H9 (cell line): Measurements from ENCODE around the gene SLC25A18. TPM values are rescaled to one million over a fixed set of nuclear protein-coding genes. Genes with fewer than 3 reads are reported as not detected.

ENCODE experiments used
- DNase-seq: peaks from one replicate; pipeline ENCODE4 v3.0.0-alpha.2; 2017
- H2AFZ ChIP-seq: one replicate; pipeline ENCODE4 v1.6.1; 2013; ENCODE audit warnings: mild to moderate bottlenecking, low read length, control low read depth, moderate library complexity
- H2AK5ac ChIP-seq: 2 replicates; pipeline ENCODE4 v1.6.1; 2013; ENCODE audit warnings: low read length, control low read depth, mixed read lengths; ENCODE audit not compliant: insufficient read length
- H2BK120ac ChIP-seq: one replicate; pipeline ENCODE4 v1.6.1; 2013; ENCODE audit warnings: low read depth, mild to moderate bottlenecking, low read length, control low read depth, inconsistent platforms; ENCODE audit not compliant: poor library complexity, severe bottlenecking
- H2BK12ac ChIP-seq: 2 replicates; pipeline ENCODE4 v1.6.1; 2013; ENCODE audit warnings: low read length, control low read depth, mixed read lengths, low read depth; ENCODE audit not compliant: insufficient read length
- H2BK15ac ChIP-seq: 2 replicates; pipeline ENCODE4 v1.6.1; 2013; ENCODE audit warnings: low read depth, low read length, control low read depth
- H2BK20ac ChIP-seq: one replicate; pipeline ENCODE4 v1.6.1; 2013; ENCODE audit warnings: low read depth, mild to moderate bottlenecking, low read length, control low read depth, inconsistent platforms; ENCODE audit not compliant: poor library complexity, severe bottlenecking
- H2BK5ac ChIP-seq: 2 replicates; pipeline ENCODE4 v1.6.1; 2013; ENCODE audit warnings: low read length, control low read depth, mixed read lengths; ENCODE audit not compliant: insufficient read length
- H3K14ac ChIP-seq: 2 replicates; pipeline ENCODE4 v1.6.1; 2013; ENCODE audit warnings: low read length, control low read depth; ENCODE audit not compliant: insufficient read depth
- H3K18ac ChIP-seq: 2 replicates; pipeline ENCODE4 v1.6.1; 2013; ENCODE audit warnings: low read depth, mild to moderate bottlenecking, mixed read lengths, low read length, control low read depth; ENCODE audit not compliant: insufficient read length
- H3K23ac ChIP-seq: 2 replicates; pipeline ENCODE4 v1.6.1; 2013; ENCODE audit warnings: low read length, control low read depth, mixed read lengths, low read depth; ENCODE audit not compliant: insufficient read length
- H3K23me2 ChIP-seq: 2 replicates; pipeline ENCODE4 v1.6.1; 2013; ENCODE audit warnings: low read depth, mild to moderate bottlenecking, mixed read lengths, low read length, control low read depth; ENCODE audit not compliant: insufficient read length, poor library complexity, severe bottlenecking
- H3K27ac ChIP-seq: 2 replicates; pipeline ENCODE4 v1.5.1; 2013; ENCODE audit warnings: low read length, control low read depth, mixed read lengths, low read depth; ENCODE audit not compliant: insufficient read length
- H3K27me3 ChIP-seq: 2 replicates; pipeline ENCODE4 v1.6.1; 2013; ENCODE audit warnings: low read length, control low read depth, inconsistent platforms; ENCODE audit not compliant: insufficient read depth
- H3K4ac ChIP-seq: 2 replicates; pipeline ENCODE4 v1.6.1; 2013; ENCODE audit warnings: low read depth, mild to moderate bottlenecking, control low read depth, inconsistent platforms, low read length, moderate library complexity
- H3K4me1 ChIP-seq: 2 replicates; pipeline ENCODE4 v1.6.1; 2013; ENCODE audit warnings: low read length, control low read depth, inconsistent platforms; ENCODE audit not compliant: insufficient read depth
- H3K4me2 ChIP-seq: 2 replicates; pipeline ENCODE4 v1.6.1; 2013; ENCODE audit warnings: low read length, control low read depth, mixed read lengths; ENCODE audit not compliant: insufficient read length, insufficient read depth
- H3K56ac ChIP-seq: 2 replicates; pipeline ENCODE4 v1.6.1; 2013; ENCODE audit warnings: low read depth, mild to moderate bottlenecking, mixed read lengths, low read length, control low read depth; ENCODE audit not compliant: insufficient read length
- H3K79me1 ChIP-seq: 2 replicates; pipeline ENCODE4 v1.6.1; 2013; ENCODE audit warnings: low read depth, mild to moderate bottlenecking, moderate library complexity, low read length, control low read depth, inconsistent platforms; ENCODE audit not compliant: insufficient read depth, poor library complexity, severe bottlenecking
- H3K79me2 ChIP-seq: 2 replicates; pipeline ENCODE4 v1.6.1; 2013; ENCODE audit warnings: low read length, control low read depth, inconsistent platforms; ENCODE audit not compliant: insufficient read depth
- H3K9ac ChIP-seq: 2 replicates; pipeline ENCODE4 v1.6.1; 2013; ENCODE audit warnings: low read length, control low read depth, mixed read lengths; ENCODE audit not compliant: insufficient read length; ENCODE audit errors: extremely low read depth
- H3K9me3 ChIP-seq: one replicate; pipeline ENCODE4 v1.6.1; 2013; ENCODE audit warnings: low read depth, low read length, inconsistent platforms; ENCODE audit not compliant: control insufficient read depth
- H3T11ph ChIP-seq: one replicate; pipeline ENCODE4 v1.6.1; 2013; ENCODE audit warnings: mild to moderate bottlenecking, low read length, control low read depth, inconsistent platforms
- H4K20me1 ChIP-seq: one replicate; pipeline ENCODE4 v1.6.1; 2013; ENCODE audit not compliant: control insufficient read depth, insufficient read length, insufficient read depth
- H4K5ac ChIP-seq: 2 replicates; pipeline ENCODE4 v1.6.1; 2013; ENCODE audit warnings: low read depth, mild to moderate bottlenecking, mixed read lengths, low read length, control low read depth; ENCODE audit not compliant: insufficient read length
- H4K8ac ChIP-seq: replicated peaks from 2 replicates; pipeline ENCODE4 v1.6.1; 2013; ENCODE audit warnings: low read length, control low read depth, mixed read lengths, low read depth; ENCODE audit not compliant: insufficient read length
- H4K91ac ChIP-seq: 2 replicates; pipeline ENCODE4 v1.6.1; 2013; ENCODE audit warnings: low read depth, mild to moderate bottlenecking, moderate library complexity, mixed read lengths, low read length, control low read depth; ENCODE audit not compliant: insufficient read length
- H3K27ac Mint-ChIP-seq, 3 experiments: 2 replicates in 2 of 3; 3 replicates in 1 of 3; pipeline ENCODE4 v1.8.0; 2020 to 2021; ENCODE audit warnings: mixed read lengths in 3 of 3, mild to moderate bottlenecking in 1 of 3, moderate library complexity in 1 of 3
- H3K27me3 Mint-ChIP-seq: 2 replicates; pipeline ENCODE4 v1.8.0; 2021; ENCODE audit warnings: low read depth, mild to moderate bottlenecking, moderate library complexity, mixed read lengths
- H3K36me3 Mint-ChIP-seq, 3 experiments: 2 replicates in 2 of 3; 3 replicates in 1 of 3; pipeline ENCODE4 v1.8.0; 2020 to 2021; ENCODE audit warnings: low read depth in 3 of 3, mixed read lengths in 3 of 3; ENCODE audit not compliant: insufficient read depth in 1 of 3
- H3K4me1 Mint-ChIP-seq, 2 experiments: 2 replicates each; pipeline ENCODE4 v1.8.0; 2020; ENCODE audit warnings: mixed read lengths in 2 of 2
- H3K4me3 Mint-ChIP-seq, 2 experiments: 2 replicates in 1 of 2; 3 replicates in 1 of 2; pipeline ENCODE4 v1.8.0; 2020 to 2021; ENCODE audit warnings: mild to moderate bottlenecking in 2 of 2, mixed read lengths in 2 of 2, moderate library complexity in 1 of 2
- H3K9me3 Mint-ChIP-seq, 2 experiments: 2 replicates in 1 of 2; 3 replicates in 1 of 2; pipeline ENCODE4 v1.8.0; 2020; ENCODE audit warnings: mild to moderate bottlenecking in 2 of 2, mixed read lengths in 2 of 2, moderate library complexity in 1 of 2
- WGBS: extraction: QIAGEN DNeasy Blood & Tissue Kit; methylation state at CpG from one replicate; pipeline ENCODE4 v1.1.7; 2013; ENCODE audit warnings: missing lambda C conversion rate, low lambda C conversion rate, mixed read lengths; ENCODE audit not compliant: insufficient read length; ENCODE audit errors: extremely low coverage; 5-methylcytosine and 5-hydroxymethylcytosine counted together
- total RNA-seq: library from RNA; stranded (reverse); gene quantifications from 2 replicates; pipeline ENCODE4 v1.2.1, GENCODE V29; 2021
- TF ChIP-seq, protein P1 (sequence below): fragments of 200-600 bp; sonication (generic); conservative IDR thresholded peaks from 3 replicates; pipeline ENCODE4 v1.8.0; 2021; ENCODE audit warnings: antibody characterized with exemption, mild to moderate bottlenecking

The SLC25A18 gene
- total RNA-seq, 1 experiment from 2014 or later = 2.3 TPM

DNA sequence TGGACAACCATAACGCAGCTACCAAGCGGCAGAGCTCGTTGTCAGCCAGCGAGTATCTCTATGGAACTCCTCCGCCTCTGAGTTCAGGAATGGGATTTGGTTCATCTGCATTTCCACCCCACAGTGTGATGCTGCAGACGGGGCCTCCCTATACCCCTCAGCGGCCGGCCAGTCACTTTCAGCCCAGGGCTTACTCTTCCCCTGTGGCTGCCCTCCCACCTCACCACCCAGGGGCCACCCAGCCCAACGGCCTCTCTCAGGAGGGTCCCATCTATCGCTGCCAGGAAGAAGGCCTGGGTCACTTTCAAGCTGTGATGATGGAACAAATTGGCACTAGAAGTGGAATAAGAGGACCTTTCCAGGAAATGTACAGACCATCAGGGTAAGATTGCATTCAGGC, 14.1 kb upstream of the SLC25A18 start:
- no peak overlapping the region for H3K9ac ChIP-seq
- no peak overlapping the region for H3K56ac ChIP-seq
- Mint-ChIP-seq H3K4me3 (no peak overlapping the region), H3K27me3 (no peaks in the 10 kb centered on the region), H3K4me1 (no peaks in the 10 kb centered on the region), H3K9me3 (no peaks in the 10 kb centered on the region; a peak in 1 of 5 replicates), H3K36me3 (peaks cover 58 to 90% (median 77%) of the 10 kb centered on the region in 3 experiments), H3K27ac (0 out of 7 replicates have a peak overlapping the region, but pooled peaks of 1 of the 3 experiments have one; percentile 35)
- H3K79me1 ChIP-seq = no peaks in the 10 kb centered on the region
- H2BK120ac ChIP-seq = no peak overlapping the region
- H2AFZ ChIP-seq = no peak overlapping the region
- H2BK5ac ChIP-seq = no peak overlapping the region
- H3K23ac ChIP-seq = no peak overlapping the region
- H4K20me1 ChIP-seq = no peaks in the 10 kb centered on the region
- H2AK5ac ChIP-seq = no peak overlapping the region
- no peak overlapping the region for H3K4me2 ChIP-seq
- H4K8ac ChIP-seq = no peak overlapping the region
- no peak overlapping the region for H2BK15ac ChIP-seq
- no peaks in the 10 kb centered on the region for H3K23me2 ChIP-seq
- DNase-seq = no peak
- no peak overlapping the region for H3K14ac ChIP-seq
- no peak overlapping the region for H3K4ac ChIP-seq
- H3T11ph ChIP-seq = no peak overlapping the region
- H3K27ac ChIP-seq = no peak overlapping the region
- H3K4me1 ChIP-seq = no peaks in the 10 kb centered on the region
- no peak overlapping the region for H2BK20ac ChIP-seq
- H2BK12ac ChIP-seq = no peak overlapping the region
- no peaks in the 10 kb centered on the region for H3K79me2 ChIP-seq
- no peak overlapping the region for H4K5ac ChIP-seq
- no CpG with 5 or more reads among the region's 10 CpGs for WGBS
- no peak overlapping the region for H4K91ac ChIP-seq
- no peaks in the 10 kb centered on the region for H3K9me3 ChIP-seq
- H3K18ac ChIP-seq = no peak overlapping the region
- no peaks in the 10 kb centered on the region for H3K27me3 ChIP-seq
- TF ChIP-seq, protein P1, sequence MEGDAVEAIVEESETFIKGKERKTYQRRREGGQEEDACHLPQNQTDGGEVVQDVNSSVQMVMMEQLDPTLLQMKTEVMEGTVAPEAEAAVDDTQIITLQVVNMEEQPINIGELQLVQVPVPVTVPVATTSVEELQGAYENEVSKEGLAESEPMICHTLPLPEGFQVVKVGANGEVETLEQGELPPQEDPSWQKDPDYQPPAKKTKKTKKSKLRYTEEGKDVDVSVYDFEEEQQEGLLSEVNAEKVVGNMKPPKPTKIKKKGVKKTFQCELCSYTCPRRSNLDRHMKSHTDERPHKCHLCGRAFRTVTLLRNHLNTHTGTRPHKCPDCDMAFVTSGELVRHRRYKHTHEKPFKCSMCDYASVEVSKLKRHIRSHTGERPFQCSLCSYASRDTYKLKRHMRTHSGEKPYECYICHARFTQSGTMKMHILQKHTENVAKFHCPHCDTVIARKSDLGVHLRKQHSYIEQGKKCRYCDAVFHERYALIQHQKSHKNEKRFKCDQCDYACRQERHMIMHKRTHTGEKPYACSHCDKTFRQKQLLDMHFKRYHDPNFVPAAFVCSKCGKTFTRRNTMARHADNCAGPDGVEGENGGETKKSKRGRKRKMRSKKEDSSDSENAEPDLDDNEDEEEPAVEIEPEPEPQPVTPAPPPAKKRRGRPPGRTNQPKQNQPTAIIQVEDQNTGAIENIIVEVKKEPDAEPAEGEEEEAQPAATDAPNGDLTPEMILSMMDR = no peak
